Activated T-helper 17 cell treated with anti-CD3 and anti-CD28 coated beads, Interleukin-2, amount 50 U/mL, for 72 hours (primary cell): Measurements from ENCODE around the gene PLSCR4. TPM values are rescaled to one million over a fixed set of nuclear protein-coding genes. Genes with fewer than 3 reads are reported as not detected.
"Not testable (repeated sequence)": the region's sequence is repeated elsewhere in the genome, so short reads cannot be mapped to it uniquely, and the experiment has no call there.

Experiments
- ATAC-seq: fragments of 150-1000 bp; cut with Tn5 transposase; replicated peaks from 2 replicates; pipeline ENCODE4 v1.10.0; 2021; ENCODE audit warnings: mild to moderate bottlenecking, moderate library complexity
- H3K27ac Mint-ChIP-seq: one replicate; pipeline ENCODE4 v1.8.0; 2022; ENCODE audit warnings: mixed read lengths
- H3K27me3 Mint-ChIP-seq: one replicate; pipeline ENCODE4 v1.8.0; 2022; ENCODE audit warnings: mixed read lengths
- H3K36me3 Mint-ChIP-seq: one replicate; pipeline ENCODE4 v1.8.0; 2022; ENCODE audit warnings: low read depth, mild to moderate bottlenecking, mixed read lengths
- H3K4me1 Mint-ChIP-seq: one replicate; pipeline ENCODE4 v1.8.0; 2022; ENCODE audit warnings: mixed read lengths
- H3K4me3 Mint-ChIP-seq: one replicate; pipeline ENCODE4 v1.8.0; 2022; ENCODE audit warnings: mild to moderate bottlenecking, mixed read lengths
- H3K9me3 Mint-ChIP-seq: one replicate; pipeline ENCODE4 v1.8.0; 2022; ENCODE audit warnings: mixed read lengths
- total RNA-seq, 2 donors: library from RNA; stranded (reverse); gene quantifications; one replicate each; pipeline ENCODE4 v1.2.3, GENCODE V29; 2022

Gene PLSCR4, protein sequence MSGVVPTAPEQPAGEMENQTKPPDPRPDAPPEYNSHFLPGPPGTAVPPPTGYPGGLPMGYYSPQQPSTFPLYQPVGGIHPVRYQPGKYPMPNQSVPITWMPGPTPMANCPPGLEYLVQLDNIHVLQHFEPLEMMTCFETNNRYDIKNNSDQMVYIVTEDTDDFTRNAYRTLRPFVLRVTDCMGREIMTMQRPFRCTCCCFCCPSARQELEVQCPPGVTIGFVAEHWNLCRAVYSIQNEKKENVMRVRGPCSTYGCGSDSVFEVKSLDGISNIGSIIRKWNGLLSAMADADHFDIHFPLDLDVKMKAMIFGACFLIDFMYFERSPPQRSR
- total RNA-seq: not detected

DNA sequence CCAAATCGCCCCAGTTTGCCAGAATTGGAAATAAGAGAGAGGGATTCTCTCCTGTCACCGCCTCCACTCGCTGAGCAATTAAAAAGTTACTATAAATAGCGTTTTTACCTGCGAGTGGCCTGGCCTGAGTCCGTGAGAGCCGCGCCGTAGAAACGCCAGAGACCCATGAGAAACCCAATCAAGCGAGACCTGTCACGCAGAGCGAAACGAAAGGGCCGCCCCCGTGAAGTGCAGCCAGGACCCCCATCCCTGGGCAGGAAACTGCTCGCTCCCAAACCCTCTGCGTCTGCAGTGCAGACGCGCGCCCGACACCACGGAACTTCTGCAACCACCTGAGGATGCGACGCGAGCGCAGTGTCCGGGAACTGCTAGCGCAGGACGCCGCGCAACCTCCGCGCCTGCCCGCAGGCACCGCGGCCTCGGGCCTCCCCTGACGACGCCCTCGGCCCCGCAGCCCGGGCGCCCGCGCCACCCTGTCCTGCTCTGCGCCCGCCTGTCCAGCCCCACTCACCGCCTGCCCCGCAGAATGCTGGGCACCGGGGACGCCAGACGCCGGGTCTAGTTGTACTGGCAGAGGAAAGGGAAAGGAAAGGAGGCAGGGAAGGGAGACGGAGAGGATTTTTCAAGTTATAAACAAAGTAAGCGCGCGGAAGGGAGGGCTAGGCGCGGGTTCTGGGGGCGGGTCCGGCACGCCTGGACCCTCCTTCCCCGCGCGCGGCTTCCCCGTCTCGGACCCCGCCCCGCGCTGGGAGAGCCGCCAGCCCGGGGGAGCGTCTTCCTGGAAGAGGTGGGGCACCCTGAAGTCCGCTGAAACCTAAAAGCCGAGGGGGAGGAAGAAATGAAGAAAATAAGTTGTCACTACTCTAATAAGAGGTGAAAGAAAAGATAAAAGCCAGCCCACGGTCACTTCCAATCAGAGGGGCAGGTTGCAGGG, at the start of gene PLSCR4:
TSS of gene PLSCR4 (minus strand) at position 657 of the 934 bp plus-strand sequence. CDS start 29,034 bp downstream, outside the sequence.
- H3K4me1 Mint-ChIP-seq: no peaks in the 10 kb centered on the region
- peak; percentile 37 for ATAC-seq

GRCh38 chr3:146293401-146293800, 42.5 kb upstream of the PLSCR4 start:
- not testable (repeated sequence) for H3K36me3 Mint-ChIP-seq, ATAC-seq, H3K4me1 Mint-ChIP-seq, H3K4me3 Mint-ChIP-seq, H3K27me3 Mint-ChIP-seq, H3K9me3 Mint-ChIP-seq, H3K27ac Mint-ChIP-seq

More for the DNA sequence above, at the start of gene PLSCR4:
- H3K9me3 Mint-ChIP-seq: no peaks in the 10 kb centered on the region
- H3K27ac Mint-ChIP-seq: no peak within 1 kb of the TSS
- H3K27me3 Mint-ChIP-seq: peaks cover 39% of the 10 kb centered on the region
- H3K36me3 Mint-ChIP-seq: no peaks in the 10 kb centered on the region
- peak within 1 kb of the TSS; percentile 60 for H3K4me3 Mint-ChIP-seq

- H3K4me3 Mint-ChIP-seq: no peak overlapping the region
- H3K27ac Mint-ChIP-seq: no peak overlapping the region
- H3K36me3 Mint-ChIP-seq: no peaks in the 10 kb centered on the region
- ATAC-seq: no peak
- H3K27me3 Mint-ChIP-seq: no peaks in the 10 kb centered on the region
- H3K4me1 Mint-ChIP-seq: no peaks in the 10 kb centered on the region
- H3K9me3 Mint-ChIP-seq: no peaks in the 10 kb centered on the region
Observed at GRCh38 chr3:146283781-146284445, 33.0 kb upstream of the PLSCR4 start.

GRCh38 chr3:146280864-146281263, 30.0 kb upstream of the PLSCR4 start:
- Mint-ChIP-seq H3K27me3 (no peaks in the 10 kb centered on the region), H3K4me1 (no peaks in the 10 kb centered on the region), H3K36me3 (no peaks in the 10 kb centered on the region), H3K27ac (no peak overlapping the region), H3K4me3 (no peak overlapping the region), H3K9me3 (no peaks in the 10 kb centered on the region)
- no peak for ATAC-seq

DNA sequence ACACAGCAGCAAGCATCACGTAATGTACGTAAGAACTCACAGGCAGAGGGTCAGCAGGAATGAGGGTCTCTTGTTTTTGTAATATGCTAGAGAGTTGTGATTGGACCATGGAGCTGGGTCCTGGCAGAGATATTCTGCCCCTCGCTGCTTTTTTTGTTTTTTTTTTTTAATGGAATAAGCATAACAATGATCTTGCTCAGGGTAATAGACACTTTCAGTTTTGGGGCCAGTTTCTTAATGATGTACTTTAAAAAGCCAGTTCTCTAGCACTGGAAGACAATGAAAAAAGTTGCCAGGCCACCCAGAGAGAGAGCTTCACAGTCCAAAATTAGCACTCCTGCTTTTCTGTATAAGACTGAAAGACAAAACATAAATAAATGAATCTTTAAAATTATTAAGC, 29.0 kb upstream of the PLSCR4 start:
- H3K36me3 Mint-ChIP-seq: no peaks in the 10 kb centered on the region
- H3K4me1 Mint-ChIP-seq: no peaks in the 10 kb centered on the region
- ATAC-seq: no peak
- H3K27me3 Mint-ChIP-seq: no peaks in the 10 kb centered on the region
- H3K4me3 Mint-ChIP-seq: no peak overlapping the region
- H3K9me3 Mint-ChIP-seq: no peaks in the 10 kb centered on the region
- H3K27ac Mint-ChIP-seq: no peak overlapping the region

DNA sequence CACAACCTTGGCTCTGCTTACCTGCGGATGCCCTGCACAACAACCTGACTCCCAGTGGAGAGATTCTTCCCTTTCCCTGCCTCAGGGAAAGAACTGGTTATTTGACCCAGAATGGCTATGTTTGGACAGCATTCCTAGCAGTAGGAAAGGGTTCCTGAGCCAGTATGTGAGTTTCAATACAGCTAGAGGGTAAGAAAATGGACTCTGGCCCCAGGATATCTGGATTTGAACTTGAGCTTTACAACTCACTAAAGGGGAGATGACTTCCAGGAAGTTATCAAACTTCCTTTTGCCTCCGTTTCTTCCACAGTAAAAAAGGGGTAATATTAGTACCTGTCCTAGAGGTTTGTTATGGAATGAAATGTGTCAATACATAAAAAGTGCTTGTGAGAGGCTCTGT, 28.1 kb upstream of the PLSCR4 start:
- H3K36me3 Mint-ChIP-seq: no peaks in the 10 kb centered on the region
- no peak overlapping the region for H3K27ac Mint-ChIP-seq
- no peak for ATAC-seq
- H3K4me1 Mint-ChIP-seq: no peaks in the 10 kb centered on the region
- no peaks in the 10 kb centered on the region for H3K27me3 Mint-ChIP-seq
- no peak overlapping the region for H3K4me3 Mint-ChIP-seq
- H3K9me3 Mint-ChIP-seq: no peaks in the 10 kb centered on the region

DNA sequence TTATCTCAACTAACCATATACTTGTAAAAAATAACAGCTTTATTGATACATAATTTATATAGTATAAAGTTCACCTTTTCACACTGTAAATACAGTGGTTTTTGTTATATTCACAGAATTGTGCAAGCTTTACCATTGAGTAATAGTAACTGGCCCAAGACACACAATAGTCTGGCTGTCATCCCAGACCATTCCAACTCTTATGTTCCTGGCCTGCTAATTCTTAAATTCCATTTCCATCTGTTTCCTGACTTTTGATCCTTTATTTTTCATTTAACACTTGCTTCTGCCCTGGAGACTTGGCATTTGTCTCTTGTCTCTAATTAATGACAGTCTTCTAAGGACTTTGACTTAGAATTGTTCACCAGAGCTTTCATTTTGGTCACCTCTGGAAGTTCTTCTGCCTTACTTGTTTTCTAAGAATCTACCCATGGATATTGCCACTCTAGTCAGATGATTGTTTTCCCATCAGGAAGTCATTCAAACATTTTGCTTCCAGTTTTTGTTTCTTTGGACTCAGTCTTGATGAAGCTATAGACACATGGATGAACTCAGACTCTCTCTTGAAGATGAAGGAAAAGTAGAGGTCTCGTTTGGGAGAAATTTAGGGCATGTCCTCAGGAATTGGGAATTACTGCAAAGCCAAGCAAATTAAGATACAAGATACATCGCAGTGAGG, 27.2 kb upstream of the PLSCR4 start:
- Mint-ChIP-seq H3K4me3 (no peak overlapping the region), H3K36me3 (no peaks in the 10 kb centered on the region), H3K27me3 (no peaks in the 10 kb centered on the region), H3K4me1 (no peaks in the 10 kb centered on the region), H3K9me3 (no peaks in the 10 kb centered on the region), H3K27ac (no peak overlapping the region)
- no peak for ATAC-seq

DNA sequence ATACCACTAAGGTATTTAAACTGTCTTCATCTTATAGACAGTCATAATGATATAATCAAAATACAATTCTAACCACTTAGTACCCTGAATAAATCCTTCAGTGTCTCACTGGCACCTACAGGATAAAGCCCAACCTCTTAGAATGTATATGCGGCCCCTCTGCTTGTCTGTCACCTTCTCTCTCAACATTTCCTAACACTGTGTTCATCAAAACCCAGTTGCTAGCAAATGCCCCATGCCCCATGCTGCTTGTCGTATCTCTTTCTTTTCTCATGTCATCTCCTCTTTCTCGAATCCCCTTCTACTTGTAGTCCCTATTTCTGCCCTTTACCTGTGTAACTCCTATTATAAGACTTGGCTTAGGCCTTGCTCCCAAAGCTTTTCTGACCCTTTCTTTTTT, 24.6 kb upstream of the PLSCR4 start:
- H3K4me3 Mint-ChIP-seq: no peak overlapping the region
- no peak for ATAC-seq
- H3K27ac Mint-ChIP-seq: no peak overlapping the region
- H3K4me1 Mint-ChIP-seq: no peaks in the 10 kb centered on the region
- H3K36me3 Mint-ChIP-seq: no peaks in the 10 kb centered on the region
- no peaks in the 10 kb centered on the region for H3K27me3 Mint-ChIP-seq
- no peaks in the 10 kb centered on the region for H3K9me3 Mint-ChIP-seq

DNA sequence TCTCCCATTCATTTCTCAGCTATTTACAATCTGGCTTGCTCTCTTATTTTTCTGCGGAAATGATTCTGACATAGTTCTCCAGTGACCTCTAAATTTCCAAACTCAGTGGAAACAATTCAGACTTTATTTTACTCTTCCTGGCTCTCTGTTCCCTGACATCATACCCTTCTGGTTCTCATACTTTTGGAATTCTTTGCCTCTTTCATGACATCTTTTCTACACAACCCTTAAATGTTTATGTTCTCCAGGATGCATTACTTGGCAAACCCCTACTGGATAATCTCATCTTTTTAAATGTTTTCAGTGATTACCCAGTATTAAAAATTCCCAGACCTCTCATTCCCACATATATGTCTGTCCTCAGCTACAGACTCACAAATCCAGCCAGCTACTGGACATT, 23.9 kb upstream of the PLSCR4 start:
- no peaks in the 10 kb centered on the region for H3K27me3 Mint-ChIP-seq
- H3K9me3 Mint-ChIP-seq: no peaks in the 10 kb centered on the region
- H3K4me3 Mint-ChIP-seq: no peak overlapping the region
- no peak overlapping the region for H3K27ac Mint-ChIP-seq
- ATAC-seq: no peak
- H3K36me3 Mint-ChIP-seq: no peaks in the 10 kb centered on the region
- H3K4me1 Mint-ChIP-seq: no peaks in the 10 kb centered on the region

DNA sequence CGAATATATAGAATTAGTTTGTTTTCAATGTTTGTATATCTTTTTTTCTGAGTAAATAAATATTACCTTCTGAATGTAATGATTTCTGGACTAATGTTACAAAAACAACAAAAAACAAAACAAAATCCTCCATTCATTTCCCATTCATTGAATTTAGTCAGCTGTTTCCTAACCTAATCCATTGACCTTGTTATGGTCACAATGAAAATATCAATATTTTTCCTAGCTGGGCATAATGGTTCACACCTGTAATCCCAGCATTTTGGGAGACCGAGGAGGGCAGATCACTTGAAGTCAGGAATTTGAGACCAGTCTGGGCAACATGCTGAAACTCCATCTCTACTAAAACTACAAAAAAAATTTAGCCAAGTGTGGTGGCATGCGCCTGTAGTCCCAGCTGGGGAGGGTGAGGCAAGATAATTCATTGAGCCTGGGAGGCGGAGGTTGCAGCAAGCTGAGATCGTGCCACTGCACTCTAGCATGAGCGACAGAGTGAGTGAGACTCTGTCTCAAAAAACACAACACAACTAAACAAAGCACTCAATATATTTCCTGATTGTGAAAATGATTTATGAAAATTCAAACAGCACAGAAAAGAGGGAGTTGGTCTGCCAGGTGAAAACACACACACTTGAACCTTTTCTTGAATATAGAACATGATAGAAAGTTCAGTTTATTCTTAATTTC, 23.0 kb upstream of the PLSCR4 start:
- Mint-ChIP-seq H3K9me3 (no peaks in the 10 kb centered on the region), H3K27me3 (no peaks in the 10 kb centered on the region), H3K36me3 (no peaks in the 10 kb centered on the region), H3K27ac (no peak overlapping the region), H3K4me3 (no peak overlapping the region), H3K4me1 (no peaks in the 10 kb centered on the region)
- no peak for ATAC-seq

GRCh38 chr3:146271180-146271579, 20.3 kb upstream of the PLSCR4 start:
- Mint-ChIP-seq H3K27ac (no peak overlapping the region), H3K36me3 (no peaks in the 10 kb centered on the region), H3K4me1 (no peaks in the 10 kb centered on the region), H3K4me3 (no peak overlapping the region), H3K27me3 (no peaks in the 10 kb centered on the region), H3K9me3 (no peaks in the 10 kb centered on the region)
- ATAC-seq: no peak

GRCh38 chr3:146269271-146269670, 18.4 kb upstream of the PLSCR4 start:
- no peak for ATAC-seq
- H3K9me3 Mint-ChIP-seq: no peaks in the 10 kb centered on the region
- H3K36me3 Mint-ChIP-seq: no peaks in the 10 kb centered on the region
- no peaks in the 10 kb centered on the region for H3K27me3 Mint-ChIP-seq
- no peaks in the 10 kb centered on the region for H3K4me1 Mint-ChIP-seq
- no peak overlapping the region for H3K27ac Mint-ChIP-seq
- H3K4me3 Mint-ChIP-seq: no peak overlapping the region

DNA sequence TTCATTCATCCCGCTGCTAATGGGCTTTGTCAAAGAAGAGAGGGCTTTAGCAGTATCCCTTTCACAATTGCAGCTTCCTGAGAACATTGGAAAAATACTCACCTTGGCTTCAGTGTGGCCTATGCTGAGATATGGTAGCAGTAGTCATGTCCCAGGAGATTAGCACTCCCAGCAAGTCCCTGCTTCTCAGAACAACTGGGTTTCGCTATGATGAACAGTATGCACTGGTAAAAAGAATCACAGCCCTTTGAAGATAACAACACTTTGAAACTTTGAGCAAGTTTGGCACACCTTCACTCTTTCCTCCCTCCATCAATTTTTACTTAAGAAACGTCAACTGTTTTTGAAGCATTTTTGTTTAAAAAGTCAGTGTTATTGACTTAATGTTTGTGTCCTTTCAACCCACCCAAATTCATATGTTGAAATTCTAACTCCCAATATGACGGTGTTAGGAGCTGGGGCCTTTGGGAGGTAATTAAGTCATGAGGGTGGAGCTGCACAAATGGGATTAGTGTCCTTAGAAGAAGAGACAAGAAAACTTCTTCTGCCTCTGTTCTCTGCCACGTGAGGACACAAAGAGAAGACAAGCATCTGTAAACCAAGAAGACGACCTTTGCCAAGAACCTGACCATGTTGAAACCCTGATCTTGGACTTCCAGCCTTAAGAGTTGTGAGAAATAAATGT, 17.8 kb upstream of the PLSCR4 start:
- H3K27ac Mint-ChIP-seq: no peak overlapping the region
- H3K4me1 Mint-ChIP-seq: no peaks in the 10 kb centered on the region
- ATAC-seq: no peak
- no peaks in the 10 kb centered on the region for H3K27me3 Mint-ChIP-seq
- H3K9me3 Mint-ChIP-seq: no peaks in the 10 kb centered on the region
- no peak overlapping the region for H3K4me3 Mint-ChIP-seq
- no peaks in the 10 kb centered on the region for H3K36me3 Mint-ChIP-seq
